SK-N-SH (cell line): ENCODE data around the gene LENEP. TPM values are rescaled to one million over a fixed set of nuclear protein-coding genes. Genes with fewer than 3 reads are reported as not detected.
"Not testable (repeated sequence)": the region's sequence is repeated elsewhere in the genome, so short reads cannot be mapped to it uniquely, and the experiment has no call there.

Source experiments
- CTCF ChIA-PET: fragments of 300-600, 350-600 bp; formaldehyde crosslinking; extraction: SDS; loops from one replicate; lab custom pipeline; 2021; lab: Yijun Ruan, JAX
- POLR2A ChIA-PET: fragments of 350-600 bp; sonication (Branson Sonifier 250); formaldehyde crosslinking; extraction: SDS; loops from one replicate; lab custom pipeline; 2020; ENCODE audit warnings: antibody characterized with exemption, inconsistent platforms; lab: Yijun Ruan, JAX
- DNase-seq: peaks from one replicate; pipeline ENCODE4 v3.0.0; 2012
- H2AFZ ChIP-seq: fragments of 200-600 bp; sonication (generic); 2 replicates; pipeline ENCODE4 v1.8.1; 2016; ENCODE audit warnings: antibody characterized with exemption, mild to moderate bottlenecking, low read depth
- H3F3A ChIP-seq: fragments of 200-600 bp; sonication (generic); replicated peaks from 2 replicates; pipeline ENCODE3; 2016; ENCODE audit warnings: antibody characterized with exemption, mild to moderate bottlenecking; ENCODE audit not compliant: insufficient read depth
- H3K27ac ChIP-seq, 2 experiments: fragments of 200-500 bp in 1 of 2; fragments of 200-600 bp in 1 of 2; sonication (Bioruptor generic) in 1 of 2; sonication (generic), shearing (Covaris generic) in 1 of 2; 2 replicates each; pipeline versions ENCODE4 v1.5.1 to v1.6.1; 2014 to 2016; ENCODE audit warnings: low read depth in 2 of 2, inconsistent platforms in 1 of 2, low read length in 1 of 2, mild to moderate bottlenecking in 1 of 2, mixed read lengths in 1 of 2
- H3K27me3 ChIP-seq: fragments of 200-600 bp; sonication (generic), shearing (Covaris generic); 2 replicates; pipeline ENCODE4 v1.6.1; 2016; ENCODE audit warnings: mixed run types; ENCODE audit not compliant: insufficient read depth
- H3K36me3 ChIP-seq, 2 experiments: fragments of 200-500 bp in 1 of 2; fragments of 200-600 bp in 1 of 2; sonication (Bioruptor generic) in 1 of 2; sonication (generic) in 1 of 2; replicated peaks in 1 of 2; 2 replicates each; pipeline versions ENCODE3 to v1.5.1; 2014 to 2016; ENCODE audit warnings: low read length in 1 of 2, mild to moderate bottlenecking in 1 of 2; ENCODE audit not compliant: insufficient read depth in 2 of 2, control insufficient read depth in 1 of 2
- H3K4me1 ChIP-seq, 2 experiments: fragments of 200-500 bp in 1 of 2; fragments of 200-600 bp in 1 of 2; sonication (Bioruptor generic) in 1 of 2; sonication (generic), shearing (Covaris generic) in 1 of 2; 2 replicates each; pipeline versions ENCODE4 v1.5.1 to v1.6.1; 2014 to 2016; ENCODE audit warnings: low read depth in 1 of 2, low read length in 1 of 2, mixed run types in 1 of 2; ENCODE audit not compliant: insufficient read depth in 2 of 2, control insufficient read depth in 1 of 2
- H3K4me2 ChIP-seq: fragments of 200-600 bp; sonication (generic), shearing (Covaris generic); 2 replicates; pipeline ENCODE4 v1.6.1; 2017; ENCODE audit warnings: mixed run types
- H3K4me3 ChIP-seq, 2 experiments: fragments of 200-500 bp in 1 of 2; fragments of 200-600 bp in 1 of 2; sonication (Bioruptor generic) in 1 of 2; sonication (generic), shearing (Covaris generic) in 1 of 2; 2 replicates each; pipeline versions ENCODE4 v1.5.1 to v1.8.1; 2014 to 2016; ENCODE audit warnings: low read depth in 2 of 2, inconsistent platforms in 1 of 2, low read length in 1 of 2, mild to moderate bottlenecking in 1 of 2, mixed read lengths in 1 of 2, moderate library complexity in 1 of 2
- H3K79me2 ChIP-seq: fragments of 200-600 bp; sonication (generic); 2 replicates; pipeline ENCODE4 v1.8.1; 2017; ENCODE audit warnings: mild to moderate bottlenecking; ENCODE audit not compliant: insufficient read depth
- H3K9ac ChIP-seq: fragments of 200-600 bp; sonication (generic); 2 replicates; pipeline ENCODE4 v1.6.1; 2017; ENCODE audit warnings: mixed run types
- H3K9me2 ChIP-seq: fragments of 200-600 bp; sonication (generic); 2 replicates; pipeline ENCODE4 v1.6.1; 2017; ENCODE audit warnings: mixed run types
- H3K9me3 ChIP-seq: fragments of 200-600 bp; sonication (generic); 2 replicates; pipeline ENCODE4 v1.6.1; 2017; ENCODE audit warnings: mixed run types, mild to moderate bottlenecking, moderate library complexity
- H4K20me1 ChIP-seq: fragments of 200-600 bp; sonication (generic); 2 replicates; pipeline ENCODE4 v1.6.1; 2017; ENCODE audit warnings: mild to moderate bottlenecking, mixed run types; ENCODE audit not compliant: insufficient read depth
- ELF1 ChIP-seq: IDR thresholded peaks from 2 replicates; pipeline ENCODE4 v1.4.0; 2012
- PBX3 ChIP-seq: IDR thresholded peaks from 2 replicates; pipeline ENCODE4; 2012
- RAD21 ChIP-seq: IDR thresholded peaks from 2 replicates; pipeline ENCODE4 v1.6.1; 2012; ENCODE audit warnings: mild to moderate bottlenecking, low read length
- WGBS: methylation state at CpG from one replicate; pipeline ENCODE4 v1.1.6; 2017; ENCODE audit warnings: low lambda C conversion rate; 5-methylcytosine and 5-hydroxymethylcytosine counted together
- polyA plus RNA-seq, 3 experiments: library from polyadenylated mRNA; depleted of rRNA; stranded (reverse); fragments of >200 nt; gene quantifications; 2 replicates each; pipeline ENCODE4 v1.2.3, GENCODE V29; 2012
- TF ChIP-seq, protein P1 (sequence below): fragments of 150-350 bp; IDR thresholded peaks from 2 replicates; pipeline ENCODE4 v1.6.1; 2016; ENCODE audit warnings: mild to moderate bottlenecking, low read depth, low read length

LENEP gene
- polyA plus RNA-seq, 1 of the 3 experiments (the other 2 are of a cell fraction) = not detected

DNA sequence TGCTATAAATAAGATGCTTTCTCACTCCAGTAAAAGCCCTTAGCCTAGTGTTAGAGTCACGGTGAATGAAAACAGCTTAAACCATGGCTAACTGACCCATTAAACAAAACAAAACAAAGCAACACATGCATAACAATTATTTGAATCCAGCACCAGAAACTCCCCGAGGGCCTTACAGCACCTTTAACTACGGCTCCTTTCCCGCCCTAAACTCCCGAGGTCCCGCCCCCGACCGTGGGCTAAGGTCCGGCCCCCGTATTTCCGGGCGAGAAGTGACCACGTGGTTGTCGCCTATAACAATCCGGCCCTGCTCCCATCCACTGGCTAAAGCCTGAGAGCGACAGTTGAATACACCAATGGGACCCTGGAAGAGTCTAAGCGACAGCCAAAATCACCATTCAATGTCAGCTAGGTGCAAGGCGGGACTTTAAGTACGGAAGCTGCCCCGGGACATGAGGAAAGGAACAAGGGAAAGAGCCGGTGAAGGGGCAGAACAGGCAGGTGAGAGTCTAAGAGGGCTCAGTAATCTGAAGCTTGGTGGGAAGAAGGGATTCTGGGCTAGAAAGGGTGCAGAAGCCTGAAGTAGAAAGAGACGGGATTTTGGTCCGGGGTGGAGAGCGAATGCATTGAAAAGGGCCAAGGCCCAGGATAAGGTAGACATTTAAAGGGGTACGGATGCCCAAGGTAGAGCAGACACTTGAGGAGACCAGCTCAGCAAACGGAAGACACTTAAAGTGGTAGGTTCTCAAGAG is 10.3 kb upstream of the LENEP start, which contains the start of gene FLAD1 (continued):
- TF ChIP-seq PBX3 = peak; percentile 100
- TF ChIP-seq, protein P1, sequence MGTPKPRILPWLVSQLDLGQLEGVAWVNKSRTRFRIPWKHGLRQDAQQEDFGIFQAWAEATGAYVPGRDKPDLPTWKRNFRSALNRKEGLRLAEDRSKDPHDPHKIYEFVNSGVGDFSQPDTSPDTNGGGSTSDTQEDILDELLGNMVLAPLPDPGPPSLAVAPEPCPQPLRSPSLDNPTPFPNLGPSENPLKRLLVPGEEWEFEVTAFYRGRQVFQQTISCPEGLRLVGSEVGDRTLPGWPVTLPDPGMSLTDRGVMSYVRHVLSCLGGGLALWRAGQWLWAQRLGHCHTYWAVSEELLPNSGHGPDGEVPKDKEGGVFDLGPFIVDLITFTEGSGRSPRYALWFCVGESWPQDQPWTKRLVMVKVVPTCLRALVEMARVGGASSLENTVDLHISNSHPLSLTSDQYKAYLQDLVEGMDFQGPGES = peak; percentile 98

DNA sequence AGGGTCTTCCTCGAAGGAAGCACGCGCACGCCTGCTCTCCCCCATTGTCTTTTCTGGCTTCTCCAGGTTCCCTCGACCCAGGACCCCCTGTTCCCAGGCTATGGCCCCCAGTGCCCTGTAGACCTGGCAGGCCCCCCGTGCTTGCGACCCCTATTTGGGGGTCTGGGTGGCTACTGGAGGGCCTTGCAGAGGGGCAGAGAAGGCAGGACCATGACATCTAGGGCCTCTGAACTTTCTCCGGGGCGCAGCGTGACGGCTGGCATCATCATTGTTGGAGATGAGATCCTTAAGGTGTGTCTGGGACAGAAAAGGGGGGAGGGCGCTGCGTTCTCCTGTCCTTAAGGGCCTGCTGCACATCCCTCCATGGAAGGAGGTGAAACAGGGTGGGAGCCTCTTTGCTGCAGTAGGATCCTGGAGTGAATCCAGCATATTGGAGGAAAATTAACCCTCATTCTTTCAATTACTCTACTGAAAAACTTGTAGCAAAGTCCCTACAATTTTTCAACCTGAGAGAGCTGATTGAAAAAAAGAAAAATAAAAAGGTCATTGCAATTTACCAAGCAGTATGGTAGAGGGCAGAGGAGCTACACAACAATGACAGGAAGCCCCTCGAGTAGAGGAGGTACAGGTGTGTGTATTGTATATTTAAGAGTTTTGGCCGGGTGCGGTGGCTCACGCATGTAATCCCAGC is 9.5 kb upstream of the LENEP start:
- Histone ChIP-seq H3K27ac (peak overlapping the region; percentile 40 to 78; a peak in 3 of 4 replicates), H3K4me1 (peaks cover 4 to 24% of the 10 kb centered on the region in 2 experiments; a peak in 3 of 4 replicates), H3K9me3 (no peaks in the 10 kb centered on the region), H2AFZ (peak overlapping the region; percentile 66; the same call in 1 of the 2 replicates), H4K20me1 (no peaks in the 10 kb centered on the region), H3K9ac (peak overlapping the region; percentile 78), H3K27me3 (no peaks in the 10 kb centered on the region), H3K4me3 (peak overlapping the region; percentile 72 to 82), H3K4me2 (peak overlapping the region; percentile 95), H3K79me2 (peaks cover 84% of the 10 kb centered on the region), H3K36me3 (peaks cover 10 to 20% of the 10 kb centered on the region in 2 experiments), H3K9me2 (no peaks in the 10 kb centered on the region)
- POLR2A ChIA-PET = interaction anchor here (1.0 to 2.7 kb wide), 7 partner anchors 9 to 145 kb away, joined by 3 to 22 read pairs (median 5); partner anchors contain the start of genes LENEP, PYGO2 and SHC1
- CTCF ChIA-PET = interaction anchor here (1.3 to 37.5 kb wide), 8 partner anchors 10 to 67 kb away, joined by 3 to 640 read pairs (median 6); partner anchors contain the start of genes LENEP, PBXIP1, PYGO2 and ZBTB7B
- no peak for DNase-seq
- TF ChIP-seq ELF1 = no peak
- peak; percentile 16; the same call in 1 of the 2 replicates for TF ChIP-seq RAD21
- TF ChIP-seq, all 33 proteins: peak for 1
- WGBS = 8% methylated on average over 16 of the region's 17 CpGs
- peaks cover 13% of the 10 kb centered on the region for H3F3A ChIP-seq

GRCh38 chr1:154986736-154987135 is 6.7 kb upstream of the LENEP start:
- H3K9me2 ChIP-seq, H3K9ac ChIP-seq, DNase-seq, H3K4me3 ChIP-seq, H2AFZ ChIP-seq, H3K4me2 ChIP-seq, H3F3A ChIP-seq, POLR2A ChIA-PET, H3K27me3 ChIP-seq, H4K20me1 ChIP-seq, H3K9me3 ChIP-seq, H3K27ac ChIP-seq: not testable (repeated sequence)
- peaks cover 24 to 33% of the 10 kb centered on the region in 2 experiments for H3K36me3 ChIP-seq
- H3K79me2 ChIP-seq = peaks cover 59% of the 10 kb centered on the region
- CTCF ChIA-PET = interaction anchor here (1.2 to 37.5 kb wide), 2 partner anchors 12 to 30 kb away, joined by 3 to 640 read pairs; partner anchors contain the start of genes LENEP and ZBTB7B
- WGBS = 89% methylated on average over 4 of the region's 4 CpGs
- peaks cover 4 to 26% of the 10 kb centered on the region in 2 experiments; a peak in 3 of 4 replicates for H3K4me1 ChIP-seq
